Brain microvascular endothelial cell (primary cell): ENCODE measurements around the gene HHATL.

ENCODE experiments used
- DNase-seq: peaks from one replicate; pipeline ENCODE4 v3.0.0-alpha.2; 2020
- H3K27ac ChIP-seq: fragments of 250-450 bp; sonication (Bioruptor Pico); 2 replicates; pipeline ENCODE4 v1.5.1; 2020; ENCODE audit warnings: mild to moderate bottlenecking, moderate library complexity
- H3K27me3 ChIP-seq: fragments of 250-450 bp; sonication (Bioruptor Pico); replicated peaks from 2 replicates; pipeline ENCODE4 v1.5.1; 2020; ENCODE audit warnings: mild to moderate bottlenecking
- H3K36me3 ChIP-seq: fragments of 250-450 bp; sonication (Bioruptor Pico); replicated peaks from 2 replicates; pipeline ENCODE4 v1.5.1; 2020; ENCODE audit warnings: mild to moderate bottlenecking
- H3K4me3 ChIP-seq: 2 replicates; pipeline ENCODE4 v1.5.1; 2011; ENCODE audit warnings: low read depth, mild to moderate bottlenecking, control low read depth, low read length, moderate library complexity
- in situ Hi-C: cut with HindIII; loops from 2 replicates; pipeline ENCODE4 v1.10.0; 2017; ENCODE audit warnings: low sequenced_read_pairs, low pct_ligation_motif_present
- TF ChIP-seq, protein P1 (sequence below): IDR thresholded peaks from 2 replicates; pipeline ENCODE4 v1.5.1; 2011; ENCODE audit warnings: low read depth, mild to moderate bottlenecking, moderate library complexity, low read length, control low read depth, inconsistent platforms; ENCODE audit errors: missing control alignments

The HHATL gene

DNA sequence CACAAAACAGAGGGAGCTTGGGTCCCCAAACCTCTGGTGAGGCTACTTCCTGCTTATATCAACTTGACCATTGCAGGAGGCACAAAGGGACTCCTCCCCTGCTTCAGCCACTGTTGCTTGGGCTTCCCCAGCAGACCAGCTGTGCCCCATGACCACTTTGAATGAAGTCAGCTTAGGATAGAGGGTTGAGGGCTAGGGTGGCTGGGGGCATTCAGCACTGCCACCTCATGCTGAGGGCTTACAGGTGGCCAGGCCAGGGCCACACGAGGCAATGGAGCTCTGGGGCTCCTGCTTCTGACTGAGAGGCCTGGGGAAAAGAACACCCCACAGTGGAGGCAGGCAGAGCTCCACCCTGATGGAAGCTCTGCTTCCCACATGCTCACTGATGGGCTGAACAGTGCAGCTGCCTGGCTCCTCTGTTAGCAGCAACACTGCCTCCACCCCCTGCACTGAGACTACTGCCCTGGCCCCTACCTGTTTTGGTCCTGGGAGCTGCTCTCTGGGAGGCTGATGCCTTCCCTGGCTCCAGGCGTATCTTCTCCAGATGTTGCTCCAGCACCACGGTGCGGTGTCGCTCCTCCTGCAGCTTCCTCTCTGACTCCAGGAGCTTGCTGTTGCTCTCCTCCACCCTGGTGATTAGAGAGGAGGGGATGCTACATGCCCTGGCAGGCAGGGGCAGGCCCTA lies 10.2 kb upstream of the HHATL start:
- Histone ChIP-seq H3K27ac (no peak overlapping the region), H3K4me3 (no peak overlapping the region), H3K36me3 (no peaks in the 10 kb centered on the region), H3K27me3 (peaks cover 3% of the 10 kb centered on the region)
- TF ChIP-seq, protein P1, sequence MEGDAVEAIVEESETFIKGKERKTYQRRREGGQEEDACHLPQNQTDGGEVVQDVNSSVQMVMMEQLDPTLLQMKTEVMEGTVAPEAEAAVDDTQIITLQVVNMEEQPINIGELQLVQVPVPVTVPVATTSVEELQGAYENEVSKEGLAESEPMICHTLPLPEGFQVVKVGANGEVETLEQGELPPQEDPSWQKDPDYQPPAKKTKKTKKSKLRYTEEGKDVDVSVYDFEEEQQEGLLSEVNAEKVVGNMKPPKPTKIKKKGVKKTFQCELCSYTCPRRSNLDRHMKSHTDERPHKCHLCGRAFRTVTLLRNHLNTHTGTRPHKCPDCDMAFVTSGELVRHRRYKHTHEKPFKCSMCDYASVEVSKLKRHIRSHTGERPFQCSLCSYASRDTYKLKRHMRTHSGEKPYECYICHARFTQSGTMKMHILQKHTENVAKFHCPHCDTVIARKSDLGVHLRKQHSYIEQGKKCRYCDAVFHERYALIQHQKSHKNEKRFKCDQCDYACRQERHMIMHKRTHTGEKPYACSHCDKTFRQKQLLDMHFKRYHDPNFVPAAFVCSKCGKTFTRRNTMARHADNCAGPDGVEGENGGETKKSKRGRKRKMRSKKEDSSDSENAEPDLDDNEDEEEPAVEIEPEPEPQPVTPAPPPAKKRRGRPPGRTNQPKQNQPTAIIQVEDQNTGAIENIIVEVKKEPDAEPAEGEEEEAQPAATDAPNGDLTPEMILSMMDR, result no peak
- in situ Hi-C loops, result no loop called here
- DNase-seq, result no peak

GRCh38 chr3:42712344-42712648 lies 9.7 kb upstream of the HHATL start:
- Histone ChIP-seq H3K27me3 (peaks cover 3% of the 10 kb centered on the region), H3K27ac (no peak overlapping the region), H3K36me3 (no peaks in the 10 kb centered on the region), H3K4me3 (no peak overlapping the region)
- TF ChIP-seq, protein P1, result no peak
- in situ Hi-C loops, result no loop called here
- no peak for DNase-seq

DNA sequence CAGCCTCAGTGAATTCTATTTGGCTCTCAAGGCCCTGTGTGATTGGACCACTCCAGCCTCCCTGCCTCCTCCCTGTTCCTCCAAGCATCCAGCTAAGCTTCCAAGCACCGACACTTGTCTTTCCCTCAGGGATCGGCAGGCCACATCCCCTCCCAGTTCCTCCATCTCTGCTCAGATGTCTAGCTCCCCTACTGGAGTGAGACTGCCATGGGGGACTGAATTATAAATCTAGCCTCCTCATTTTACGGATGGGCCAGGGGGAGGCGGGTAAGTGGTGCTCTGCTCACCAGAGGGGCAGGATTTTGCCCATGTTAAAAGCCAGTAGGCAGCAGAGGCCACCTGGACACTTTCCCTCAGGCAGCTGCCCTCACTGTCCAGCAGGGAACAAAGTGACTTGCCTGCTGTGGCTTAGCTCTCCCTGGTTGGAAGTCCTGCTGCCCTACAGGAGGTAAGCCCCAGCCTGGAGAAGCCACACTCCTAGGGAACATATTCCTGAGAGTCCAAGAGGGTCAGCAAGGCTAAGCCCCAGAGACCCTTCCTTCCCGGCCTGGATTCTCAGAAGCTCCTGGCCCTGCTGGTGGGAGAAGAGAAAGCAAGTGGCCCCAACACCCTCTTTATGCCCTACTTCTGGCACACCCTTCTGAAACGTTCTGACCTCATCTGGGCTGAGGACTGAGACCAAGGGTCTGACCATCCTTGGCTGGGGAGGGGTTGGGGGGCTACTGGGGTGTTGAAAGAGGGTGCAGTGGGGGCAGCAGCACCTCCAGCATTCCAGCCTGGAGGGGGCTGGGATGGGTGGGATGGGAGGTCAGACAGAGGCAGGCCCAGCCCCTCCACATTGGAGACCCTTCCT lies 9.1 kb upstream of the HHATL start:
- Histone ChIP-seq H3K36me3 (no peaks in the 10 kb centered on the region), H3K4me3 (no peak overlapping the region), H3K27ac (no peak overlapping the region), H3K27me3 (peaks cover 3% of the 10 kb centered on the region)
- DNase-seq, result no peak
- in situ Hi-C loops, result no loop called here
- TF ChIP-seq, protein P1, result peak; percentile 47

DNA sequence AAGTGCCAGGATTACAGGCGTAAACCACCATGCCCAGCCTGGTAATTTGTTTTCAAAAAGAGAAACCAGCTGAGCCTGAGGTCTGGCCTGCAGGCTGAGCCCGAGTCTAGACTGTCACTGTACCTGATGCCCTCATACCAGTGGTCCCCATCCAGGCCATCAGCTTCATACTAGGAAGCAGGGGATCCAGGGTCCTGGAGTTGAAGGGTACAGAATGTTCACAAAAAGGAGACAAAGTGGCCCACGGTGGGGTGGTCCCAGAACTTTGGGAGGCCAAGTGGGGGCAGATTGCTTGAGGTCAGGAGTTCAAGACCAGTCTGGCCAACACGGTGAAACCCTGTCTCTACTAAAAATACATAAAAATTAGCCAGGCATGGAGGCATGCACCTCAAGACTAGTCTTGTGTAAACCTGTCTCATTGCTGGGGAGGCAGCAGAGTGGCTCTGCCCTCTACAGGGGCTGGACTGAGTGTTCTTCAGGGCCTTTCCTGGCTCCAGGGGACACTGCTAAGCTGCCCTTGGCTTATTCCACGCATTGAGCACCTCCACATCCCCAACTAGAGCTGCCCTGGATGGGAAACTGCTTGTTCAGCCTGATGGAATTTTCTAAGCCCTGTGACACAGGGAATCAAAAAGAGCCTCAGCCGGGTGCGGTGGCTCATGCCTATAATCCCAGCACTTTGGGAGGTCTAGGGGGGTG lies 7.9 kb upstream of the HHATL start:
- H3K27ac ChIP-seq, result no peak overlapping the region

GRCh38 chr3:42709621-42710020 lies 7.0 kb upstream of the HHATL start:
- in situ Hi-C loops, result no loop called here
- Histone ChIP-seq H3K4me3 (no peak overlapping the region), H3K36me3 (no peaks in the 10 kb centered on the region), H3K27me3 (peaks cover 3% of the 10 kb centered on the region), H3K27ac (no peak overlapping the region)
- TF ChIP-seq, protein P1, result no peak
- no peak for DNase-seq

More for the DNA sequence above, 7.9 kb upstream of the HHATL start:
- in situ Hi-C loops, result no loop called here
- H3K27me3 ChIP-seq, result peaks cover 3% of the 10 kb centered on the region
- no peak overlapping the region for H3K4me3 ChIP-seq
- no peak for DNase-seq
- TF ChIP-seq, protein P1, result no peak
- no peaks in the 10 kb centered on the region for H3K36me3 ChIP-seq
